COR-L47 (cell line): ENCODE results near the gene PDCD4.
"Not testable (repeated sequence)": the region's sequence is repeated elsewhere in the genome, so short reads cannot be mapped to it uniquely, and the experiment has no call there.

Experiments
- DNase-seq: peaks from one replicate; lab custom pipeline; 2025; lab: John Stamatoyannopoulos, UW

PDCD4 gene

GRCh38 chr10:110861476-110861875 lies 10.3 kb upstream of the PDCD4 start:
- no peak for DNase-seq

GRCh38 chr10:110861930-110862649 lies 9.6 kb upstream of the PDCD4 start:
- no peak for DNase-seq

GRCh38 chr10:110862961-110863360 lies 8.8 kb upstream of the PDCD4 start:
- no peak for DNase-seq

- no peak for DNase-seq
Measured at GRCh38 chr10:110863361-110863760, 8.4 kb upstream of the PDCD4 start.

- DNase-seq, result no peak
Measured at GRCh38 chr10:110863956-110864355, 7.8 kb upstream of the PDCD4 start.

GRCh38 chr10:110864662-110865140 lies 7.0 kb upstream of the PDCD4 start:
- DNase-seq, result no peak

- DNase-seq, result no peak
Measured at GRCh38 chr10:110865186-110865808, 6.4 kb upstream of the PDCD4 start.

- no peak for DNase-seq
Measured at GRCh38 chr10:110865809-110866482, 5.8 kb upstream of the PDCD4 start.

- not testable (repeated sequence) for DNase-seq
Measured at GRCh38 chr10:110867011-110867806, 4.5 kb upstream of the PDCD4 start.

GRCh38 chr10:110867807-110868465 lies 3.8 kb upstream of the PDCD4 start:
- no peak for DNase-seq

GRCh38 chr10:110868981-110869380 lies 2.7 kb upstream of the PDCD4 start:
- DNase-seq, result no peak

GRCh38 chr10:110870823-110871297 lies 868 bp upstream of the PDCD4 start:
- DNase-seq, result no peak

GRCh38 chr10:110872145-110872983 lies 636 bp downstream of the PDCD4 start:
- peak; percentile 39 for DNase-seq

- DNase-seq, result no peak
Measured at GRCh38 chr10:110872984-110873923, 1.5 kb downstream of the PDCD4 start.

GRCh38 chr10:110873951-110874350 lies 2.2 kb downstream of the PDCD4 start:
- no peak for DNase-seq

- no peak for DNase-seq
Measured at GRCh38 chr10:110876000-110876399, 4.3 kb downstream of the PDCD4 start.

- DNase-seq, result no peak
Measured at GRCh38 chr10:110876788-110877187, 5.1 kb downstream of the PDCD4 start.

GRCh38 chr10:110880012-110880411 lies 8.3 kb downstream of the PDCD4 start:
- DNase-seq, result no peak

- no peak for DNase-seq
Measured at GRCh38 chr10:110881247-110881646, 9.5 kb downstream of the PDCD4 start.
